GM23338 (cell line): Measurements from ENCODE around the gene BCHE. TPM values are rescaled to one million over a fixed set of nuclear protein-coding genes. Genes with fewer than 3 reads are reported as not detected.

ENCODE experiments used
- ATAC-seq: fragments of 200-7000 bp; cut with Tn5 transposase; 3 replicates; pipeline ENCODE4 v1.9.1; 2020
- DNase-seq: peaks from one replicate; pipeline ENCODE4 v3.0.0-alpha.2; 2015; ENCODE audit warnings: low spot score
- H2AFZ ChIP-seq: fragments of 200-600 bp; sonication (generic); 2 replicates; pipeline ENCODE4 v1.8.0; 2016; ENCODE audit warnings: antibody characterized with exemption, mild to moderate bottlenecking, moderate library complexity
- H3F3A ChIP-seq: fragments of 200-600 bp; sonication (generic); replicated peaks from 2 replicates; pipeline ENCODE4 v1.8.0; 2017; ENCODE audit warnings: antibody characterized with exemption, mixed run types, low read depth
- H3K27ac ChIP-seq: fragments of 200-600 bp; sonication (generic); 2 replicates; pipeline ENCODE4 v1.6.1; 2016; ENCODE audit warnings: low read depth
- H3K27me3 ChIP-seq: fragments of 200-600 bp; sonication (generic); 2 replicates; pipeline ENCODE4 v1.8.0; 2016; ENCODE audit warnings: mild to moderate bottlenecking, mixed run types, moderate library complexity; ENCODE audit not compliant: insufficient read depth
- H3K36me3 ChIP-seq: fragments of 200-600 bp; sonication (generic); 2 replicates; pipeline ENCODE4 v1.8.0; 2016; ENCODE audit warnings: mild to moderate bottlenecking; ENCODE audit not compliant: insufficient read depth
- H3K4me1 ChIP-seq: fragments of 200-600 bp; sonication (generic); 2 replicates; pipeline ENCODE4 v1.8.0; 2016; ENCODE audit warnings: mild to moderate bottlenecking, moderate library complexity; ENCODE audit not compliant: insufficient read depth
- H3K4me2 ChIP-seq: fragments of 200-600 bp; sonication (generic); 2 replicates; pipeline ENCODE4 v1.7.1; 2017; ENCODE audit warnings: mixed run types
- H3K4me3 ChIP-seq: fragments of 200-600 bp; sonication (generic); 2 replicates; pipeline ENCODE4 v1.6.1; 2016; ENCODE audit warnings: mixed run types
- H3K79me2 ChIP-seq: fragments of 200-600 bp; sonication (generic); replicated peaks from 2 replicates; pipeline ENCODE4 v1.8.0; 2017; ENCODE audit warnings: mild to moderate bottlenecking; ENCODE audit not compliant: insufficient read depth
- H3K9me2 ChIP-seq: fragments of 200-600 bp; sonication (generic); 2 replicates; pipeline ENCODE4 v1.8.0; 2017; ENCODE audit not compliant: insufficient read depth
- H4K20me1 ChIP-seq: fragments of 200-600 bp; sonication (generic); replicated peaks from 2 replicates; pipeline ENCODE4 v1.8.0; 2017; ENCODE audit warnings: mild to moderate bottlenecking; ENCODE audit not compliant: insufficient read depth
- H3K27ac Mint-ChIP-seq: 2 replicates; pipeline ENCODE4 v1.8.0; 2020; ENCODE audit warnings: inconsistent platforms, mild to moderate bottlenecking, moderate library complexity, mixed read lengths
- H3K27me3 Mint-ChIP-seq: 3 replicates; pipeline ENCODE4 v1.8.0; 2022; ENCODE audit warnings: low read depth, mild to moderate bottlenecking, moderate library complexity, mixed read lengths, inconsistent platforms; ENCODE audit not compliant: insufficient read depth, poor library complexity
- H3K36me3 Mint-ChIP-seq: 3 replicates; pipeline ENCODE4 v1.8.0; 2021; ENCODE audit warnings: low read depth, mild to moderate bottlenecking, inconsistent platforms, moderate library complexity, mixed read lengths
- H3K4me1 Mint-ChIP-seq: 3 replicates; pipeline ENCODE4 v1.8.0; 2020; ENCODE audit warnings: mild to moderate bottlenecking, inconsistent platforms, mixed read lengths
- H3K4me3 Mint-ChIP-seq: 3 replicates; pipeline ENCODE4 v1.8.0; 2021; ENCODE audit warnings: moderate library complexity, mild to moderate bottlenecking, inconsistent platforms, mixed read lengths
- H3K9me3 Mint-ChIP-seq: 3 replicates; pipeline ENCODE4 v1.8.0; 2020; ENCODE audit warnings: moderate library complexity, mild to moderate bottlenecking, inconsistent platforms, mixed read lengths
- CREB1 ChIP-seq: fragments of 250-450 bp; sonication (Bioruptor Pico); IDR thresholded peaks from 2 replicates; pipeline ENCODE4 v1.5.0; 2020; ENCODE audit warnings: low read depth, mild to moderate bottlenecking, moderate library complexity
- CTCF ChIP-seq, 2 experiments: fragments of 200-600 bp in 1 of 2; sonication (generic) in 1 of 2; conservative IDR thresholded peaks; 2 replicates each; pipeline versions ENCODE4 v1.5.1 to v1.6.1; 2016 to 2017; ENCODE audit warnings: antibody characterized with exemption in 2 of 2, low read depth in 2 of 2, mild to moderate bottlenecking in 2 of 2, moderate library complexity in 1 of 2
- ETS1 ChIP-seq: IDR thresholded peaks from 2 replicates; pipeline ENCODE4 v1.6.1; 2016; ENCODE audit warnings: antibody characterized with exemption
- EZH2 ChIP-seq: fragments of 200-600 bp; sonication (generic); IDR thresholded peaks from one replicate; pipeline ENCODE4 v1.8.0; 2017; ENCODE audit warnings: antibody characterized with exemption, mild to moderate bottlenecking, low read depth; ENCODE audit not compliant: unreplicated experiment
- EZH2phosphoT487 ChIP-seq: fragments of 200-600 bp; sonication (generic); IDR thresholded peaks from one replicate; pipeline ENCODE4 v1.8.1; 2018; ENCODE audit warnings: antibody characterized with exemption; ENCODE audit not compliant: unreplicated experiment
- JUNB ChIP-seq: IDR thresholded peaks from one replicate; pipeline ENCODE4 v1.6.1; 2016; ENCODE audit warnings: antibody characterized with exemption; ENCODE audit not compliant: unreplicated experiment
- NANOG ChIP-seq: IDR thresholded peaks from 2 replicates; pipeline ENCODE4 v1.6.1; 2016; ENCODE audit warnings: antibody characterized with exemption, borderline replicate concordance
- POLR2AphosphoS5 ChIP-seq: IDR thresholded peaks from 2 replicates; pipeline ENCODE4 v1.6.1; 2016; ENCODE audit warnings: antibody characterized with exemption, low read depth
- REST ChIP-seq: IDR thresholded peaks from one replicate; pipeline ENCODE4 v1.6.1; 2018; ENCODE audit warnings: antibody characterized with exemption; ENCODE audit not compliant: unreplicated experiment
- STAT1 ChIP-seq: IDR thresholded peaks from one replicate; pipeline ENCODE4 v1.6.1; 2016; ENCODE audit warnings: antibody characterized with exemption; ENCODE audit not compliant: unreplicated experiment
- ZNF114 ChIP-seq: fragments of 250-450 bp; sonication (Bioruptor Pico); IDR thresholded peaks from 2 replicates; pipeline ENCODE4 v1.5.0; 2020; ENCODE audit warnings: mild to moderate bottlenecking, moderate library complexity
- ZNF331 ChIP-seq: fragments of 250-450 bp; sonication (Bioruptor Pico); IDR thresholded peaks from 2 replicates; pipeline ENCODE4 v1.5.0; 2020; ENCODE audit warnings: low read depth, mild to moderate bottlenecking, moderate library complexity
- ZNF462 ChIP-seq: fragments of 250-450 bp; sonication (Bioruptor Pico); IDR thresholded peaks from 2 replicates; pipeline ENCODE4 v1.5.0; 2020; ENCODE audit warnings: mild to moderate bottlenecking, moderate library complexity
- polyA plus RNA-seq: library from polyadenylated mRNA; unstranded; fragments of >200 nt; fragmentation: Nextera tagmentation; extraction: Ambion mirVana; gene quantifications from 2 replicates; pipeline ENCODE4 v1.2.1, GENCODE V29; 2016
- total RNA-seq: library from RNA; depleted of rRNA; stranded (reverse); fragments of >200 nt; shearing (Covaris generic); gene quantifications from 2 replicates; pipeline ENCODE4 v1.2.3, GENCODE V29; 2014

Gene BCHE
- total and polyA plus RNA-seq, 2 experiments from 2014 or later = 0.73 to 1.1 TPM

GRCh38 chr3:165742351-165742750 lies 94.9 kb downstream of the BCHE start:
- Mint-ChIP-seq H3K27me3 (no peaks in the 10 kb centered on the region), H3K4me3 (no peak overlapping the region), H3K9me3 (no peaks in the 10 kb centered on the region), H3K36me3 (no peaks in the 10 kb centered on the region), H3K4me1 (no peaks in the 10 kb centered on the region), H3K27ac (no peak overlapping the region)
- H3K27ac ChIP-seq = no peak overlapping the region
- no peak overlapping the region for H3K4me3 ChIP-seq
- no peaks in the 10 kb centered on the region for H3F3A ChIP-seq
- no peaks in the 10 kb centered on the region for H3K9me2 ChIP-seq
- no peaks in the 10 kb centered on the region for H3K79me2 ChIP-seq
- H3K4me1 ChIP-seq = no peaks in the 10 kb centered on the region
- H4K20me1 ChIP-seq = no peaks in the 10 kb centered on the region
- no peaks in the 10 kb centered on the region for H3K36me3 ChIP-seq
- no peak overlapping the region for H2AFZ ChIP-seq
- ATAC-seq = no peak
- H3K4me2 ChIP-seq = no peak overlapping the region
- no peak for DNase-seq
- H3K27me3 ChIP-seq = no peaks in the 10 kb centered on the region
- TF ChIP-seq REST (no peak), ZNF462 (CRISPR knock-in tag) (no peak), EZH2phosphoT487 (no peak), ZNF114 (no peak), JUNB (no peak), STAT1 (no peak), POLR2AphosphoS5 (no peak), ZNF331 (no peak), ETS1 (no peak), EZH2 (no peak), CREB1 (no peak), CTCF (conservative IDR thresholded peaks at IDR 0.05; ENCODE audit: low read depth in 2 of 2) (no peak), NANOG (no peak)
